NOMO-1 treated with dmso at 0.1 percent for 144 hours (cell line): ENCODE results near the gene R3HDM1.
"Not testable (repeated sequence)": the region's sequence is repeated elsewhere in the genome, so short reads cannot be mapped to it uniquely, and the experiment has no call there.

Experiments used
- DNase-seq: peaks from one replicate; lab custom pipeline; 2025; ENCODE audit not compliant: unreplicated experiment; lab: John Stamatoyannopoulos, UW

R3HDM1 gene

DNA sequence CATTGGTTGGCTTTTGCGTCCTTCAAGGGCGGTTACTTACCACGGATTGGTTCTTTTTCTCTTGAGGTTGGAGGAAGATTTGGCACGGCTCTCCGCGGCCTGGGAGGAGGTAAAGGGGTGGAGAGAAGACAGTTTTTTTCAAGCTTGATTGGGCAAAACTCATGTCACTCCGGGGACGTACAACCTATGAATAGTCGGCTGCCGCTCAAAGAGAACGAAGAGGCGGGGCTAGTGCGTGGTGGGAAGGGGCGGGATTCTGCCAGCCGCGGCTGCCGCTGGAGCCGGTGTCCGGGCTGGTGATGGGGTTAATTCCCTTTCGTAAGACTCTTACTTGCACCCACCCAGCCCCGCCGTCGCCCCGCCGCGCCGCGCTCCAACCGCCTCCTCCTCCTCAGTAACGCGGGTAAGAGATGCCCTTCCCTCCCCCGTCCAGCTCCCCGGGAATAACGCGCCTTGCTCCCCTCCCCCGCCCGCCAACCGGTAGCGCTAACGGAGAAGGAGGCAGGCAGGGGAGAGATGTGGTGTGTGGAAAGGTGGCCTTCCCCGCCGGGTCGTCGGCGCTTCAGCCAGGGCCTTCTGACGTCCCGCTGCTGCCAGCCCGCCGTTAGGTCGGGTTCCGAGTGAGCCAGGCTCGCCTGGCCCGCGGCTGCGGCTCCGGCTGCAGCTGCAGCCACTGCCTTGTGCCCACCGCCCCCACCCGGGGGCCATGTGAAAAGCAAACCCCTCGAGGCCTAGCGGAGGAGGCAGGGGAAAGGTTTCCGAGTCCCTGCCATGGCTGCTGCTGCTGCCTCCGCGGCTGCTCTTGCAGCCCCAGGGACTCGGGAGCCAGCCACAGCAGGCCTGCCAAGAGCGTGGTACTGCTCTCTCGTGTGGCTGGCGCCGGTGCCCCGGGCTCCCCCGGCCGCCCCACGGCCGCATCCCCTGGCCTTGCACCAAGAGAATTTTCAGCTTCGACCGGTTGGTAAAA lies at the start of gene R3HDM1:
Gene R3HDM1, plus strand, starts transcription at position 254 of the 967 bp plus-strand sequence. CDS start 73,362 bp downstream, outside the sequence.
- DNase-seq = peak; percentile 99

DNA sequence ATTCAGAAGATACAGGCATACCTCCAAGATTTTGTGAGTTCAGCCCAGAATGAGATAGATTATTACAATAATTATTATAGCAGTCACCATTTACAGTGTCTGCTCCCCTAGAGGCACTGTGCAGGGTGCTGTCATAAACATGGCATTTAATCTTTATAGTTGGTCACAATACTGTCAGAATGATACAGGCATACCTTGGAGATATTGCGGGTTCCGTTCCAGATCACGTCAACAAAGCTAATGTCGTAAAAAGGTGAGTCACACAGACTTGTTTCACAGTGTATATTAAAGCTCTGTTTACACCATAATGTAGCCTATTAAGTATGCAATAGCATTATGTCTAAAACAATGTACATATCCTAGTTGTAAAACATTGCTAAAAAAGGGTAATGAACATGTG lies 45.8 kb upstream of the R3HDM1 start:
- DNase-seq = no peak

DNA sequence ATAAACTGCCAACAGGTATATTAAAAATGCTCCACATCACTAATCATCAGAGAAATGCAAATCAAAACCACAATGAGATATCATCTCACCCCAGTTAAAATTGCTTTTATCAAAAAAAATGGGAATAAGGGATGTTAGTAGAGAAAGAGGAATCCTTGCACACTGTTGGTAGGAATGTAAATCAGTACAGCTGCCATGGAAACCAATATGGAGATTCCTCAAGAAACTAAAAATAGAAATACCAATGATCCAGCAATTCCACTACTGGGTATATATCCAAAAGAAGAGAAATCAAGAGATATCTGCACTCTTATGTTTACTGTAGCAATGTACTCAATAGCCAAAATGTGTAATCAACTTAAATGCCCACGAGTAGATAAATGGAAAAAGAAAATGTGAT lies 40.9 kb upstream of the R3HDM1 start:
- no peak for DNase-seq

DNA sequence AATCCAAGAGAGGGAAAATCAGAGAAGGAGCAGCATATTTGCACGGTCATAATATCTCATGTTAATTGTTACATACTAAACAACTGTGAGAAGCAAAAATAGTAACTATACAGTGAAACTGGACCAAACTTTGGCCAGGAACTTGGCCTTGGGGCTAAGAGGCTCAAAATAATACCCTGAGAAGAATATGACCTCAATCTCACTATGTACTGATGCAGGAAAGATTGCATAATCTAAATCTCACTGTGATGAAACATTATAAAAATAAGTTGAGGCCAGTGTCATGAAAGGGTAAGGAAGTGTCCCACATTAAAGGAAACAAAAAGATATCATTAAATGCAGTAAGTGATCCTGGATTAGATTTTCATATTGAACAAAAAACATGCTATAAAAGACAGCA lies 36.8 kb upstream of the R3HDM1 start:
- no peak for DNase-seq

DNA sequence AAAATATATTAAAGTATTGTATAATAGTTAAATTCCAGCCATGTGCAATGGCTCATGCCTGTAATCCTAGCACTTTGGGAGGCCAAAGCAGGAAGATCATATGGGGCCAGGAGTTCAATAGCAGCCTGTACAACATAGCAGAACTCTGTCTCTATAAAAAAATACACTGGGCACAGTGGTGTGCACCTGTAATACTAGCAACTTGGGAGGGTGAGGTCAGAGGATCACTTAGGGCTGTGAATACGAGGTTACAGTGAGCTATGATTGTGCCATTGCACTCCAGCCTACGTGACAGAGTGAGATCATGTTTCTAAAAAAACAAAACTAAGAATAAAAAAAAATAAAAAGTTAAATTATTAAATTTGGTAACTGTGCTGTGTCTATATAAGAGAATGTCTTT lies 36.4 kb upstream of the R3HDM1 start:
- DNase-seq = no peak

DNA sequence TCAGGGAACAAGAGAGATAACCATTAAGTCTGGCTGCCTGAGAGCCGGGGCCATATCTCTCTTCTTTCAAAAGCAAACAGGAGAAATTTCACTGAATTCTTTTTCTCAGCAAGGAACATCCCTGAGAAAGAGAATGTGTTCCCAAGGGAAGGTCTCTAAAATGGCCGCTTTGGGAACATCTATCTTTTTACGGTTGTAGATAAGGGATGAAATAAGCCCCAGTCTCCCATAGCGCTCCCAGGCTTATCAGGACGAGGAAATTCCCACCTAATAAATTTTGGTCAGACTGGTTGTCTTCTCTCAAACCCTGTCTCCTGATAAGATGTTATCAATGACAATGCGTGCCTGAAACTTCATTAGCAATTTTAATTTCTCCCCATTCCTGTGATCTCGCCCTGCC lies 32.7 kb upstream of the R3HDM1 start:
- not testable (repeated sequence) for DNase-seq

DNA sequence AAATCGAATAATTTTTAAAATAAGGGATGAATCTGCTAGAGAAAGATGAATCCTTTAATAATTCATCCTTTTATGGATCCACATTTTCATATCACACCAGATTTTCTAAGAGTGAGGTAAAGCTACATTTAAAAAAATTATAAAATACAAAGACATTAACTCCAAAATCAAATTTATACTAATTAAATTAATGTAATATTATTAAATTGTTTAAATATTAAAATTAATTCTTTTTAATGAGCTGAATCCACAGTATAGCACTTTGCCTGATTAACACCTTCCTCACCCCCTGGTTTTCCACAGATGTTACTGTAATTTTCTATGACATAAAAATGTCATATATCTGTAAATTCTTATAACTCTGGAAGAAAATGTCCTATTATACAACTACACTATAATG lies 26.5 kb upstream of the R3HDM1 start:
- DNase-seq = no peak

DNA sequence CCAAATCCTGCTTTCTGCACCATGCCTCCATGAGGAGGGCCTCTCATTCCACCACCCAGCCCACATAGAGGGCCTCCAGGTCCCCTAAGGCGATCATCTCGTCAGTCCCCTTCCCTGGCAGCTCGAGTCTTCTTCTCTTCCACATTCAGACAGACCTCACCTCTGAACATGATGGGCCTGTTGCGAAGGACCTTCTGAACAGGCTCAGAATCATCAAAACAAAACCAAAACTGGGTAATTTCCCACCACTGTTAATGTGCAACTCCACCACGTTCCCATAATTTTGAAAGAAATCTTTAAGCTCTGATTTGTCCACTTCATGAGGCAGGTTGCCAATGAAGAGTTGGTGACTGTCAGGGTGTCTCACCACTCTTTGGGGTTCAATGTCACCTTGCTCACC lies 20.7 kb upstream of the R3HDM1 start:
- no peak for DNase-seq

DNA sequence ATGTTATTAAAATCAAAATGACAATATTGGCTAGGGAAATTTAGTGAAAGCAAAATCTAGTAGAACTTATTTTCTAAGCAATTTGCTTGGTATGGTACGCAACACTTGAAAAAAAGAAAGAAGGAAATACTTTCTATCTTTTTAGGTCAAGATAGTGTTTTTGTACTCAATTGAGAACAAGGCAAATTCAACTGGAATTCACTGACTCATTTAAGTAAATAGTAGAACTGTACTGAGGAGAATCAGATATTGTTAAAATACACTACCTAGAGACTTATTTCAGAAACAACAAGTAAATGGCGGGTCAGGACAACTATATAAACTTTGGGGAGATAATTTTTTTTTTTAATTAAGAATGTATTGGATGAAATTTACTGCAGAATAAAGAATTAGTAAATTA lies 19.2 kb upstream of the R3HDM1 start:
- no peak for DNase-seq

DNA sequence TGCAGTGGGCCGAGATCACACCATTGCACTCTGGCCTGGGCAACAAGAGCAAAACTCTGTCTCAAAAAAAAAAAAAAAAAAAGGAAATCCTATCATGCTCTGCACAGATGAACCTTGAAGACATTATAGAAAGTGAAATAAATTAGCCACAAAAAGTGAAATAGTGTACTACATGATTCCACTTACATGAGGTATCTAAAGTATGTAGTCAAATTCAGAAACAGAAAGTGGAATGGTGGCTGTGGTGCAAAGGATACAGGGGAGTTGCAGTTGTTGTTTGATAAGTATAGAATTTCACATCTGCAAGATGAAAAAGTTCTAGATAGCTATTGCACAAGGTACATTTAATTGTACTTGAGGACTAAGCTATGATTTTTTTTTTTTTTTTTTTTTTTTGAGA lies 5.5 kb upstream of the R3HDM1 start:
- DNase-seq = no peak

DNA sequence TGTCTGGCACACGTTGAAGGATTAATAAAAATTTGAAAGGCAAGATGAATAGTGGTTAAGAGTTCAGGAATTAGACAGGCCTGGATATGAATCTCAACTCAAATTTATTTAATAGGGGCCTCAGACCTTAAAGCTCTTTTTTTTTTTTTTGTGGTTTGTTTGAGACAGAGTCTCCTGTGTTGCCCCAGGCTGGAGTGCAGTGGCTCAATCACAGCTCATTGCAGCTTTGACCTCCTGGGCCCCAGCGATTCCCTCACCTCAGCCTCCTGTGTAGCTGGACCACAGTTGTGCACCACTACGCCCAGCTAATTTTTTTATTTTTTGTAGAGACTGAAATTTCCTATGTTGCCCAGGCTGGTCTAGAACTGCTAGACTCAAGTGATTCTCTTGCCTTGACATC lies 3.3 kb upstream of the R3HDM1 start:
- no peak for DNase-seq

DNA sequence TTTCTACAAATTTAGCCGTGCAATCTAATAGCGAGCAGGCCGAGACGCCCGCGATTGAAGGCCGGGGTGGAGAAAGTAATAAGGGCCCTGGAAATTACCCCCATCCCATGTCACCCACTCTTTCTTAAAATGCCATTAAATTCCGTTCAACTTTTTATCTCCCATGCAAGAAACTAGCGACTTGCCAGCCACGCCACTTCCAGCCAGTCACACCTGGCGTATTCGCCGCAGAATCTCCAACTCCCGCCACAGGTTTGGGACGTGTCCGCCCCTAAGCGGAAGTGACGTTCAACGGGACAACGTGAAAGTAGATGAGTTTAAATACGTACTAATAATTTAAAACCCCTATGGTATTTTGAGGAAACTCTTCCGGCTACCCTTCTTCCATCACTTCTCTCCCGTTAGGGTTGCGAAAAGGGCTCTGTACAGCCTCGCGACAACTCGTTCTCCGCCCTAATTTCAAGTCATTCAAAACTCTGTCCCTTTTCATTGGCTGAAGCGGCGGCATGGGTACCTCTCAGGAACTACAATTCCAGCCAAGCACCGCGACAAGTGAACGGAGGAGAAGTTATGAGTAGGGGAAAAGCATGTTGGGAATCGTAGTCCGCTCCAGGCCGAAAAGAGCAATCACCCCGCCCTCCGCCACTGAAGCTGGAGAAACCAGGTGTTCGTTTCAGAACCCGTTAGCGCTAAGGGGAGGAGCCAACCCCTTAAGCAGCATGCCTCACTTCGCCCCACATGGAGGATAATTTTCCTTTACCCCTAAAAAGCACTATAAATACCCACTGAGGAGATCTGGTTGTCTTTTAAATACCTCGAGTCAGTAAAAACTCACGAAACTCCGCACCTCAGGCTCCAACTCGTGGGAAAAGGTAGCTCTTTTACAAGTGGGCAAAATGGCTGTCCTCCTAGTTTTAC lies 712 bp upstream of the R3HDM1 start, which contains the start of gene ZRANB3:
Gene ZRANB3, minus strand, starts transcription at position 906 of the 918 bp plus-strand sequence.
- peak; percentile 97 for DNase-seq

DNA sequence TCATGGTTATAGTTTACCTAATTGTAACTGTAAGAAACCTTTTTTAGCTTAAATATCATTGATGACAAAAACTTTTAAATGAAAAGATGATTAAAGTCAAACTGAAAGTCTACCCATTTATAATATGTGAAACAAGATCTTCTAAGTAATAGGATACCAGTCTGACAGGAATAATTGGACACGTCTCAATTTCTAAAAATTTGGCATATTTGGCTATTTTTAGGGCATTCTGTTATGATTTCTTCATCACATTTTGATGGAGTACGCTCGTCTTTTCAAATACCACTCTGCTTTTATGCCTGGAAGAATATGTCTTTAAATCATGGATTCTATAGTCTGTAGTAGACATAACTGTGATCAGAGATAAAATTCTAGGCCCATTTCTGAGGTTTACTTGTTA lies 1.3 kb downstream of the R3HDM1 start:
- DNase-seq = no peak

DNA sequence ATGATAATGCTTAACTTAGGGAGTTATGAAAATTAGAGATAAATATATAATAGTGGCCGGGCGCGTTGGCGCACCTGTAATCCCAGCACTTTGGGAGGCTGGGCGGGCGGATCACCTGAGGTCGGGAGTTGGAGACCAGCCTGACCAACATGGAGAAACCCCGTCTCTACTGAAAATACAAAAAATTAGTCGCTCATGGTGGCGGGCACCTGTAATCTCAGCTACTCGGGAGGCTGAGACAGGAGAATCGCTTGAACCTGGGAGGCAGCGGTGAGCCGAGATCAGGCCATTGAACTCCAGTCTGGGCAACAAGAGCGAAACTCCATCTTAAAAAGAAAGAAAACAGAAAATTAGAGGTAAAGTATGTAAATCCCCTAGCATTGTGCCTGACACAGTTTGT lies 2.3 kb downstream of the R3HDM1 start:
- DNase-seq = not testable (repeated sequence)

DNA sequence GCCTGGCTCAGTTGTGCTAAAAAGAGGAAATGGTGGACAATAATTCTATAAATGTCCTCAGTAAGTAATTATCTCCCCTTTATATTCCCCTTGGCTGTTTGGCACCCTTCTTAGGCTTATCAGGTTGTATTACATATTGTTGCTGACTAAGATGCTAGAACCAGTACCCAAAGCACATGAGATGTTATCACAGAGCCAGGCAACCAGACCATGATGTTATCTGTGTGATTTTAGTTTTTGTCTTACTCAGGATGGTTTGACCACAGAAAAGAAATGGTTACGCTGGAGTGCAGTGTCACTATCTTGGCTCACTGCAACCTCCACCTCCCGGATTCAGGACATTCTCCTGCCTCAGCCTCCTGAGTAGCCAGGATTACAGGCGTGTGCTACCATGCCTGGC lies 15.2 kb downstream of the R3HDM1 start:
- DNase-seq = no peak

DNA sequence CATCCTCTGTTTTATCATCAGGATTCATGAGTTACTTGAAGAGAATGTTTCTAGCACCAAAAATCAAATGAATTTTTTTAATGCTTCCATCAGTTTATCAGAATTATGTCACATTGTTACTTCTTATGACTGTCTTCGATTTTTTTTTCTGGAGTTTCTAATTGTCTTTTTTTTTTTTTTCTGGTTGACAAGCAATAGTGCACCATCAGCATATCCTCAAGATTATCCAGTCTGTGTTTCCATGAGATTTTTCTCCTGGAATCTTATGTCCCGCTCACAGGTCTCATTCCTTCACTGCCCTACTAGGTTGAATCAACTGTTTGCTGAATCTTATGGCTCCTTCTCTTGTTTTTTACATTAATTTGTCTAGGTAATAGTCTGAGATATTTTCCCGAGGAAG lies 16.0 kb downstream of the R3HDM1 start:
- DNase-seq = no peak

DNA sequence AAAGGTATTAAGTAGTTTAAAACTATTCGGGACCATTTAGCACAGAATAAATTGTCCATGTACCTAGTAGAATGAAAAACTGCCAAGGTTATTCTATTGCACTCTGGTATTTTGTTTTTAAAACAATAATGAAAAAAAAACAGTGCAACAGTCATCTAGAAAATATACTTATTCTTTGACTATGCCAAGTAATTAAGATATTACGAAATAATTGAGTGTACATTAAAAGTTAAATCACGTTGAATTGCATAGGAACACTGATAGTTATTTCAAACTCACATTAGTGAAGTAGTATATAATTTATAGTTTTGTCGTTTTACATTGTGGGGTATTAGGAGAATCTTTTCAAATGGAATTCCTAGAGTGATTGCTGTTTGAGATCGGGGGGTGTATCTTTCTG lies 20.1 kb downstream of the R3HDM1 start:
- no peak for DNase-seq

DNA sequence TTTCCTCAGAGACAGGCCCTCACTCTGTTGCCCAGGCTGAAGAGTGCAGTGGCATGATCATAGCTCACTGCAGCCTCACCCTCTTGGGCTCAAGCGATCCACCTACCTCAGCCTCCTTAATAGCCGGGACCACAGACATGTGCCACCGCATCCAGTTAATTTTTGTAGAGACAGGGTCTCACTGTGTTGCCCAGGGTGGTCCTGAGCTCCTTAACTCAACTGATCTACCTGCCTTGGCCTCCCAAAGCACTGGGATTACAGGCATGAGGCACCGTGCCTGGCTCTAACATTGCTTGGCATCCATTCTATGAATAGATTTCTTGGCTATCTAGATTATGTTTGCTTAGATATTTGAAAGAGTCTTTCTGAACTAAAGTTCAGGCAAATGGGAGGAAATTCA lies 21.6 kb downstream of the R3HDM1 start:
- DNase-seq = no peak

DNA sequence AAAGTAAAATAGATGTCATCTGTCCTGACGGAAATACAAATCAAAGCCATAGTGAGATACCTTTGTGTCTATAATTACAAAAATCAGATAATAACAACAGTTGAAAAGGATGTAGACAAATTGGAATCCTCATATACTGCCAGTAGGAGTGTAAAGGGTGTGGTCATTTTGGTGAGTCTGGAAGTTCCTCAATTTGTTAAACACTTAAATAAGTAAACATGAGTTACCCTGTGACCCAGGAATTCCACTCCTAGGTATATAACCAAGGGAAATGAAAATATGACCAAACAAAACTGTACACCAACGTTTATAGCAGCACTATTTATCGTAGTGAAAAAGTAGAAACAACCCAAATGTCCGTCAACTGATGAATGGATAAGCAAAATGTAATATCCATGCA lies 24.0 kb downstream of the R3HDM1 start:
- no peak for DNase-seq

DNA sequence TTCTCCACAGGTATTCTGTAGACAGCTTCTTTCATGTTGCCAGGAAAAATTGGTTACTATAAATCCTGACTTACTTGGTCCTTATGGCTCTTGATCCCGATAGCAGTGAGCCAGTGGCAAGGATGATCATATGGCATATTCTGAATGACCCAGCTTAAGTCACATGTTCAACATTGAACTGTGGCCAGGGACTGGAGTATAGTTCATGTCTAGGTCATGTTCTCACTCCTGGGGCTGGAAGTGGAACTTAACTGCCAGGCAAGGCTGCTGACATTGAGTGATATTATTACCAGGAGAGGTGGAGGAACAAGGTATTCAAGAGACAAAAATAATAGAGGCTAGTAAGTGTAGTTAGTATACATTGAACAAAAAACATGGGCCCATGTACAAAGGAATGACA lies 26.2 kb downstream of the R3HDM1 start:
- no peak for DNase-seq

DNA sequence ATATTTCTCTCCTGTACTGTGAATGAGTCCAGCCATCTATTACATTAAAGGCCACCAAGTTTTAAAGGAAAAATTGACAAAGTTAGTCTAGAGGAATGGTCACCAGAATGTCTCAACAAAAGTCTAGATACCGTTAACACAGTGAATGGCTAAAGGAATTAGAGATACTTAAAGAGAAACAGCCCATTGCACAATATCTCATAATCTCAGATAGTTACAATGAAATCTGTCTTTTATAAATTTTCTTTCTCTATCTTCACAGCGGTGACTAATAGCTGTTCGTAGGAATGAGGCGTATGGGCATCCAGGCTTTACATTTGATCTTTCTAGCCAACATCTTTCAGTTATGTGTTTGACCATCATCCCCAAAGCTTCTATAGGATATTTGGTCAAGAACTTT lies 30.6 kb downstream of the R3HDM1 start:
- no peak for DNase-seq

DNA sequence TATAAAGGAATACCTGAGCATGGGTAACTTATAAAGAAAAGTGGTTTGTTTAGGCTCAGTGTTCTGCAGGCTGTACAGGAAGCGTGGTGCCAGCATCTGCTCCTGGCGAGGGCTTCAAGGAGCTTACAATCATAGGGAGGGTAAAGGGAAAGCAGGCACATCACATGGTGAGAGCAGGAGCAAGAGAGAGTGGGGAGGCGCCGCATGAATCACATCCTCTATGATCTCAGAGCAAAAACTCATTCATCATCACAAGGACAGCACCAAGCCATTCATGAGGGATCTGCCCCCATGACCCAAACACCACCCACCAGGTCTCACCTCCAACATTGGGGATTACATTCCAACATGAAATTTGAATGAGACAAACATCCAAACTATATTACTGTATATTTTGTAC lies 32.5 kb downstream of the R3HDM1 start:
- no peak for DNase-seq
